Left lobe of liver (tissue), 2 donors: ENCODE results near the gene RAPGEF1. TPM values are rescaled to one million over a fixed set of nuclear protein-coding genes. Genes with fewer than 3 reads are reported as not detected.

ENCODE experiments used
- ATAC-seq: fragments of 200-7000 bp; cut with Tn5 transposase; one replicate; pipeline ENCODE4 v1.9.1; 2020; ENCODE audit warnings: mild to moderate bottlenecking, moderate library complexity
- DNase-seq: peaks from one replicate; pipeline ENCODE4 v3.0.0-alpha.2; 2020; ENCODE audit warnings: low spot score
- total RNA-seq: library from RNA; stranded (reverse); gene quantifications from one replicate; pipeline ENCODE4 v1.2.1, GENCODE V29; 2021
- donor health status: DM: no; HTN: no; CAD: no; lungs with moderate emphysema.
- donor health status: DM: no; HTN: yes; CAD: no.

The RAPGEF1 gene
- total RNA-seq, 1 donor from 2014 or later, result 36.9 TPM

- no peak for ATAC-seq
- no peak for DNase-seq
These were observed 144.8 kb downstream of the RAPGEF1 start for GRCh38 chr9:131594906-131595665.

GRCh38 chr9:131593936-131594665 lies 145.8 kb downstream of the RAPGEF1 start:
- DNase-seq (no peak), ATAC-seq (no peak)

- ATAC-seq (no peak), DNase-seq (no peak)
These were observed 146.6 kb downstream of the RAPGEF1 start for GRCh38 chr9:131593091-131593820.

GRCh38 chr9:131591845-131592208 lies 148.0 kb downstream of the RAPGEF1 start:
- DNase-seq (no peak), ATAC-seq (no peak)

GRCh38 chr9:131590907-131591844 lies 148.7 kb downstream of the RAPGEF1 start:
- DNase-seq, result peak; percentile 80
- ATAC-seq, result peak; percentile 96

GRCh38 chr9:131590449-131590848 lies 149.4 kb downstream of the RAPGEF1 start:
- no peak for DNase-seq

GRCh38 chr9:131589993-131590392 lies 149.9 kb downstream of the RAPGEF1 start:
- no peak for ATAC-seq

More at GRCh38 chr9:131590449-131590848, 149.4 kb downstream of the RAPGEF1 start:
- no peak for ATAC-seq

GRCh38 chr9:131589124-131589711 lies 150.7 kb downstream of the RAPGEF1 start:
- no peak for ATAC-seq
- DNase-seq, result no peak

More at GRCh38 chr9:131589993-131590392, 149.9 kb downstream of the RAPGEF1 start:
- DNase-seq, result no peak

GRCh38 chr9:131588396-131588795 lies 151.5 kb downstream of the RAPGEF1 start:
- no peak for ATAC-seq
- DNase-seq, result no peak

GRCh38 chr9:131587906-131588305 lies 152.0 kb downstream of the RAPGEF1 start:
- ATAC-seq, result no peak
- no peak for DNase-seq

- DNase-seq (no peak), ATAC-seq (no peak)
These were observed 152.5 kb downstream of the RAPGEF1 start for GRCh38 chr9:131587331-131587730.

- ATAC-seq, result peak; percentile 39
- DNase-seq, result no peak
These were observed 154.5 kb downstream of the RAPGEF1 start for GRCh38 chr9:131585375-131585774.

- ATAC-seq (no peak), DNase-seq (no peak)
These were observed 155.0 kb downstream of the RAPGEF1 start for GRCh38 chr9:131584858-131585257.

- DNase-seq (no peak), ATAC-seq (no peak)
These were observed 155.9 kb downstream of the RAPGEF1 start for GRCh38 chr9:131583836-131584555.

GRCh38 chr9:131583337-131583645 lies 156.6 kb downstream of the RAPGEF1 start:
- DNase-seq, result no peak
- no peak for ATAC-seq

- no peak for ATAC-seq
- no peak for DNase-seq
These were observed 157.2 kb downstream of the RAPGEF1 start for GRCh38 chr9:131582466-131583336.

- DNase-seq, result no peak
These were observed 157.8 kb downstream of the RAPGEF1 start for GRCh38 chr9:131582056-131582455.

GRCh38 chr9:131580358-131580757 lies 159.5 kb downstream of the RAPGEF1 start:
- ATAC-seq, result peak; percentile 48
- no peak for DNase-seq

More at GRCh38 chr9:131582056-131582455, 157.8 kb downstream of the RAPGEF1 start:
- no peak for ATAC-seq
